ENCODE results near the gene SCGB1D1. TPM values are rescaled to one million over a fixed set of nuclear protein-coding genes. Genes with fewer than 3 reads are reported as not detected.

Gene SCGB1D1
- total and polyA plus RNA-seq, 2 of the 8 experiments (the other 6 are each of a cell fraction or from before 2014, with no cell fraction given) = not detected

DNA sequence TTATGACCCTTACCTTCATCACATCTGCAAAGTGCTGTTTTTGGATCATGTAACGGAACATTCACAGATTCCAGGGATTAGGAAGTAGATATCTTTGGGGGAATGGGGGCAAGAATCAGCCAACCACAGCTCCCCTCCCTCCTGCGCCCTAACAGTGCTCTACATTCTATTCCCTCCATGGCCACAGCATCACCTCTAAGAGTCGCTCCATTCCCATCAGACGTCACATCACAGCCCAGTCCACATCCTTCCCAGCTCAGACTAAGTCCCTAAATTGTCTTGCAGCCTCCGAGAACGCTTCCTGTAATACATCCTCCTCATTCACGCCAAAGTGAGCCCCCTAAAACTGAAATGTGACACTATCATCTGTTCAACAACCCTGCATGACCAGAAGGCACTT lies 5.9 kb downstream of the SCGB1D1 start:
- peak; percentile 39 to 53; a peak in 2 of 4 replicates for TF ChIP-seq RAD21 (IDR thresholded peaks at IDR 0.05 in 1 of 2, conservative IDR thresholded peaks at IDR 0.05 in 1 of 2; ENCODE audit: low read depth in 2 of 2, low read length in 2 of 2)
- TF ChIP-seq, protein P1, sequence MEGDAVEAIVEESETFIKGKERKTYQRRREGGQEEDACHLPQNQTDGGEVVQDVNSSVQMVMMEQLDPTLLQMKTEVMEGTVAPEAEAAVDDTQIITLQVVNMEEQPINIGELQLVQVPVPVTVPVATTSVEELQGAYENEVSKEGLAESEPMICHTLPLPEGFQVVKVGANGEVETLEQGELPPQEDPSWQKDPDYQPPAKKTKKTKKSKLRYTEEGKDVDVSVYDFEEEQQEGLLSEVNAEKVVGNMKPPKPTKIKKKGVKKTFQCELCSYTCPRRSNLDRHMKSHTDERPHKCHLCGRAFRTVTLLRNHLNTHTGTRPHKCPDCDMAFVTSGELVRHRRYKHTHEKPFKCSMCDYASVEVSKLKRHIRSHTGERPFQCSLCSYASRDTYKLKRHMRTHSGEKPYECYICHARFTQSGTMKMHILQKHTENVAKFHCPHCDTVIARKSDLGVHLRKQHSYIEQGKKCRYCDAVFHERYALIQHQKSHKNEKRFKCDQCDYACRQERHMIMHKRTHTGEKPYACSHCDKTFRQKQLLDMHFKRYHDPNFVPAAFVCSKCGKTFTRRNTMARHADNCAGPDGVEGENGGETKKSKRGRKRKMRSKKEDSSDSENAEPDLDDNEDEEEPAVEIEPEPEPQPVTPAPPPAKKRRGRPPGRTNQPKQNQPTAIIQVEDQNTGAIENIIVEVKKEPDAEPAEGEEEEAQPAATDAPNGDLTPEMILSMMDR (IDR thresholded peaks at IDR 0.05; ENCODE audit: control extremely low read depth in 1 of 3, insufficient read depth in 1 of 3, low read depth in 1 of 3, low read length in 3 of 3) = peak; percentile 32 to 60 (median 53); a peak in 3 of 4 replicates
- TF ChIP-seq CREB1 (IDR thresholded peaks at IDR 0.05) = peak; percentile 70
- TF ChIP-seq EGR1 (IDR thresholded peaks at IDR 0.05; ENCODE audit: borderline replicate concordance, low read depth, low read length) = no peak
- no peak overlapping the region for H3K14ac ChIP-seq (ENCODE audit: insufficient read length)
- DNase-seq (ENCODE audit: low read depth in 1 of 2, low spot score in 2 of 2) (no peak), FAIRE-seq (peak; percentile 19)
- H3K79me1 ChIP-seq (ENCODE audit: low read depth, low read length) = no peaks in the 10 kb centered on the region
- peaks cover 0 to 4% (median 3%) of the 10 kb centered on the region in 4 experiments; a peak in 2 of 7 replicates for H3K4me1 ChIP-seq (replicated peaks in 1 of 4; ENCODE audit: control insufficient read depth in 3 of 4, insufficient read depth in 4 of 4, low read length in 3 of 4)
- H3K18ac ChIP-seq (ENCODE audit: extremely low read depth, low read length) = no peak overlapping the region
- no peaks in the 10 kb centered on the region for H3K23me2 ChIP-seq (ENCODE audit: low read depth, low read length)
- ChIA-PET POLR2A (ENCODE audit: partially characterized antibody) (interaction anchor here (0.6 kb wide), 1 partner anchor 131 kb away, joined by 3 read pairs; no protein-coding TSS in a partner anchor), CTCF (ENCODE audit: partially characterized antibody) (interaction anchor here (0.6 to 2.0 kb wide), 6 partner anchors 8 to 325 kb away, joined by 3 to 6 read pairs (median 4); no protein-coding TSS in a partner anchor)
- no peak overlapping the region for H2BK5ac ChIP-seq (ENCODE audit: low read depth, low read length)
- H2AK5ac ChIP-seq (ENCODE audit: low read depth, low read length) = no peak overlapping the region
- no peak overlapping the region for H4K5ac ChIP-seq (ENCODE audit: insufficient read length, low read depth, low read length)
- no peak overlapping the region for H3K4ac ChIP-seq (replicated peaks; ENCODE audit: insufficient read length, low read depth, low read length)
- WGBS, 2 experiments (ENCODE audit: extremely low coverage in 1 of 2, insufficient coverage in 1 of 2, insufficient read length in 1 of 2, insufficient replicate concordance in 2 of 2, low coverage in 1 of 2, low lambda C conversion rate in 2 of 2, missing lambda C conversion rate in 1 of 2) = 71% methylated on average over 7 of the region's 7 CpGs; no CpG with 5 or more reads in 1 of the 2 experiments
- no peaks in the 10 kb centered on the region for H3K9me3 ChIP-seq (ENCODE audit: insufficient read depth in 2 of 2, low read depth in 1 of 2, low read length in 1 of 2)
- no peak overlapping the region for H3K56ac ChIP-seq (replicated peaks; ENCODE audit: insufficient read length, low read depth, low read length)
- H4K20me1 ChIP-seq (replicated peaks in 1 of 2; ENCODE audit: control insufficient read depth in 1 of 2, insufficient read depth in 2 of 2, low read length in 2 of 2) = no peaks in the 10 kb centered on the region
- H2BK15ac ChIP-seq (ENCODE audit: low read length) = no peak overlapping the region
- 0 out of 7 replicates have a peak overlapping the region, but pooled peaks of 1 of the 4 experiments have one; percentile 3 for H3K9ac ChIP-seq (replicated peaks in 1 of 4; ENCODE audit: extremely low read depth in 1 of 4, low read depth in 3 of 4, low read length in 3 of 4)
- H3K27me3 ChIP-seq (replicated peaks in 1 of 4; ENCODE audit: control insufficient read depth in 3 of 4, extremely low read depth in 1 of 4, insufficient read depth in 3 of 4, low read length in 3 of 4) = no peaks in the 10 kb centered on the region
- H4K8ac ChIP-seq (ENCODE audit: extremely low read depth, insufficient read depth, low read length) = no peak overlapping the region
- H3K4me2 ChIP-seq (ENCODE audit: insufficient read depth in 1 of 2, low read depth in 2 of 2, low read length in 2 of 2) = no peak overlapping the region
- H4K91ac ChIP-seq (replicated peaks; ENCODE audit: insufficient read length, low read length) = no peak overlapping the region
- H2AFZ ChIP-seq (ENCODE audit: low read length) = no peak overlapping the region
- H2BK12ac ChIP-seq (ENCODE audit: low read depth, low read length) = no peak overlapping the region
- H3K23ac ChIP-seq (ENCODE audit: insufficient read length) = no peak overlapping the region
- H2BK120ac ChIP-seq (replicated peaks; ENCODE audit: low read depth, low read length) = no peak overlapping the region
- no peak overlapping the region for H3K27ac ChIP-seq (ENCODE audit: low read depth, low read length)
- no peak overlapping the region for H3K4me3 ChIP-seq (ENCODE audit: extremely low read depth in 1 of 4, insufficient read depth in 2 of 4, low read depth in 3 of 4, low read length in 4 of 4)
- H3K36me3 ChIP-seq (ENCODE audit: control insufficient read depth in 2 of 4, insufficient read depth in 4 of 4, low read length in 3 of 4) = no peaks in the 10 kb centered on the region
- H2BK20ac ChIP-seq (ENCODE audit: low read length) = no peak overlapping the region; the same call in 1 of the 2 replicates
- no peaks in the 10 kb centered on the region for H3K79me2 ChIP-seq (ENCODE audit: control insufficient read depth in 1 of 2, insufficient read depth in 2 of 2, low read length in 2 of 2)

Measured in H1 (cell line).